MCF 10A (cell line): ENCODE results near the gene XKRX. TPM values are rescaled to one million over a fixed set of nuclear protein-coding genes. Genes with fewer than 3 reads are reported as not detected.

ENCODE experiments used
- BruUV-seq: library from RNA; stranded (reverse); fragments of 400-500 nt; replicated peaks from 2 replicates; lab custom pipeline; 2021; lab: Mats Ljungman, UMichigan
- CTCF ChIA-PET: fragments of 300-600 bp; sonication (Branson Sonifier 250); formaldehyde crosslinking; extraction: SDS; loops from one replicate; lab custom pipeline; 2021; ENCODE audit warnings: antibody characterized with exemption, inconsistent platforms; lab: Yijun Ruan, JAX
- POLR2A ChIA-PET: fragments of 300-600, 350-650 bp; sonication (Branson Sonifier 250); formaldehyde crosslinking; extraction: SDS; loops from one replicate; lab custom pipeline; 2020; ENCODE audit warnings: antibody characterized with exemption, inconsistent platforms; lab: Yijun Ruan, JAX
- DNase-seq: peaks from one replicate; pipeline ENCODE4 v3.0.0-alpha.2; 2018; ENCODE audit not compliant: unreplicated experiment
- H3K27ac Mint-ChIP-seq: one replicate; pipeline ENCODE4 v1.8.0; 2022; ENCODE audit warnings: mild to moderate bottlenecking, low read depth, mixed read lengths; ENCODE audit not compliant: unreplicated experiment
- H3K27me3 Mint-ChIP-seq: one replicate; pipeline ENCODE4 v1.8.0; 2022; ENCODE audit warnings: mixed read lengths; ENCODE audit not compliant: insufficient read depth, unreplicated experiment
- H3K36me3 Mint-ChIP-seq: one replicate; pipeline ENCODE4 v1.8.0; 2022; ENCODE audit warnings: mild to moderate bottlenecking, moderate library complexity, mixed read lengths; ENCODE audit not compliant: insufficient read depth, unreplicated experiment
- H3K4me1 Mint-ChIP-seq: one replicate; pipeline ENCODE4 v1.8.0; 2022; ENCODE audit warnings: mixed read lengths; ENCODE audit not compliant: insufficient read depth, unreplicated experiment
- H3K4me3 Mint-ChIP-seq: one replicate; pipeline ENCODE4 v1.8.0; 2022; ENCODE audit warnings: mild to moderate bottlenecking, moderate library complexity, mixed read lengths; ENCODE audit not compliant: unreplicated experiment
- H3K9me3 Mint-ChIP-seq: one replicate; pipeline ENCODE4 v1.8.0; 2022; ENCODE audit warnings: mixed read lengths; ENCODE audit not compliant: unreplicated experiment
- intact Hi-C: fragments of 100-400 bp; cut with micrococcal nuclease; formaldehyde crosslinking; loops from 2 replicates; pipeline ENCODE4 v1.14.1; 2022
- total RNA-seq: library from RNA; stranded (reverse); gene quantifications from 2 replicates; pipeline ENCODE4 v1.2.3, GENCODE V29; 2022
- TF ChIP-seq, protein P1 (sequence below): fragments of 200-600 bp; IDR thresholded peaks from one replicate; pipeline ENCODE4 v1.8.0; 2022; ENCODE audit warnings: antibody characterized with exemption, mild to moderate bottlenecking; ENCODE audit not compliant: unreplicated experiment

XKRX gene
- total RNA-seq, 1 experiment from 2014 or later = 0.26 TPM

DNA sequence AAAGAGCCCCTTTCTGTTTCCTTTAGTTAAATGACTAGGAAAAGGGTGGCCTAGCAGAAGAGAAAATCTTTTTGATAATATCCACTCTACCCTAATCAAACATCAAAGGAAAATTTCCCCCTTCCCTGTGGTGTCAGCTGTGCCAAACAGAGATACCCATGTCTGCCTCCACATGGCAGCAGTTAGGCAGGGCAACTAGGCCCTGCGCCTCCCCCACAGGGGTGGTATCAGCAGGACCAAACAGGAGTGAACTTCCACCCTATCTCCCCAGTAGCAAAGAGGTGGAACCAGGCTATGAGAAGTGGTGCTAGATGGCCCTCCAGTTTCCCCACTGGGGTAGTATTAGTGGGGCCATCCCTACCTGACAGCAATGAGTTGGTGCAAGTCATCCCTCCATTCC, 19.8 kb upstream of the XKRX start:
- no peaks in the 10 kb centered on the region for H3K36me3 Mint-ChIP-seq
- no peak for DNase-seq
- intact Hi-C loops = no loop called here
- H3K9me3 Mint-ChIP-seq = no peaks in the 10 kb centered on the region
- H3K4me3 Mint-ChIP-seq = no peak overlapping the region
- peaks cover 7% of the 10 kb centered on the region for H3K4me1 Mint-ChIP-seq
- H3K27me3 Mint-ChIP-seq = peaks cover 72% of the 10 kb centered on the region
- ChIA-PET CTCF (no interaction called here), POLR2A (no interaction called here)
- BruUV-seq = no TSS peak
- H3K27ac Mint-ChIP-seq = no peak overlapping the region
- TF ChIP-seq, protein P1, sequence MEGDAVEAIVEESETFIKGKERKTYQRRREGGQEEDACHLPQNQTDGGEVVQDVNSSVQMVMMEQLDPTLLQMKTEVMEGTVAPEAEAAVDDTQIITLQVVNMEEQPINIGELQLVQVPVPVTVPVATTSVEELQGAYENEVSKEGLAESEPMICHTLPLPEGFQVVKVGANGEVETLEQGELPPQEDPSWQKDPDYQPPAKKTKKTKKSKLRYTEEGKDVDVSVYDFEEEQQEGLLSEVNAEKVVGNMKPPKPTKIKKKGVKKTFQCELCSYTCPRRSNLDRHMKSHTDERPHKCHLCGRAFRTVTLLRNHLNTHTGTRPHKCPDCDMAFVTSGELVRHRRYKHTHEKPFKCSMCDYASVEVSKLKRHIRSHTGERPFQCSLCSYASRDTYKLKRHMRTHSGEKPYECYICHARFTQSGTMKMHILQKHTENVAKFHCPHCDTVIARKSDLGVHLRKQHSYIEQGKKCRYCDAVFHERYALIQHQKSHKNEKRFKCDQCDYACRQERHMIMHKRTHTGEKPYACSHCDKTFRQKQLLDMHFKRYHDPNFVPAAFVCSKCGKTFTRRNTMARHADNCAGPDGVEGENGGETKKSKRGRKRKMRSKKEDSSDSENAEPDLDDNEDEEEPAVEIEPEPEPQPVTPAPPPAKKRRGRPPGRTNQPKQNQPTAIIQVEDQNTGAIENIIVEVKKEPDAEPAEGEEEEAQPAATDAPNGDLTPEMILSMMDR = no peak

DNA sequence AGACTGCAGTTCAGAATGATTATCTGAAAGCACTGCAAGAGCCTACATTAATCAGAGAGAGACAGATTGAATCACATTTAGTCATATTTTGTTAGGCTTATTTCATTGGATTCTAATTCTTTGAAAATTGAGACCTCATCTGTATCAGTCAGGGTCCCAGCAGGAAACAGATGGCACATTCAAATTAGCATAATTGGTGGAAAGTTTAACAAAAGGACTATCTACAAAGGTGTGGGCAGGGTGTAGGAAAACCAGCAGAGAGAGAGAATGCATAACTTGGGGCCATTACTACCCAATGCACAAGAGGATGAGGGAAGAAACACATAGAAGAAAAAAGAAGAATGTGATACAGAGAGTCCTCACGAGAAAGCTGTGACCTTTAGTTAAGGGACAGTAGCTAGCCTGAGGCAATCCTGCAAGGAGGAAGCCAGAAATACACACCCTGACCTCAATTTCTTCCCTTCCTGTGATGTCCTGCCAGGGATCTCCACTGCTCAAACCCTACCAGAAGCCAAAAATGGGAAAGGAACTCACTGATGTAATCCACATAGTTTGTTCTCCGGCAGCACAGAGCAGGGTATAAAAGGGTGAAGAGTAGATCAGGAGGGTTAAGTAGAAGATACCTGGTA, 17.7 kb upstream of the XKRX start:
- peak; percentile 10 for DNase-seq
- intact Hi-C loops = no loop called here
- CTCF ChIA-PET = no interaction called here

GRCh38 chrX:100944601-100945000, 15.9 kb upstream of the XKRX start:
- peaks cover 50% of the 10 kb centered on the region for H3K27me3 Mint-ChIP-seq
- peaks cover 7% of the 10 kb centered on the region for H3K4me1 Mint-ChIP-seq
- no peaks in the 10 kb centered on the region for H3K9me3 Mint-ChIP-seq
- no peak overlapping the region for H3K4me3 Mint-ChIP-seq
- H3K36me3 Mint-ChIP-seq = no peaks in the 10 kb centered on the region
- intact Hi-C loops = no loop called here
- H3K27ac Mint-ChIP-seq = no peak overlapping the region
- ChIA-PET CTCF (interaction anchor here (0.6 kb wide), 1 partner anchor 483 kb away, joined by 3 read pairs; no protein-coding TSS in a partner anchor), POLR2A (no interaction called here)
- TF ChIP-seq, protein P1 = no peak
- no peak for DNase-seq
- BruUV-seq = no TSS peak

More for the DNA sequence above, 17.7 kb upstream of the XKRX start:
- POLR2A ChIA-PET = no interaction called here
- H3K9me3 Mint-ChIP-seq = no peaks in the 10 kb centered on the region
- peaks cover 57% of the 10 kb centered on the region for H3K27me3 Mint-ChIP-seq
- TF ChIP-seq, protein P1 = no peak
- H3K36me3 Mint-ChIP-seq = no peaks in the 10 kb centered on the region
- BruUV-seq = no TSS peak
- no peak overlapping the region for H3K4me3 Mint-ChIP-seq
- no peak overlapping the region for H3K27ac Mint-ChIP-seq
- peaks cover 7% of the 10 kb centered on the region for H3K4me1 Mint-ChIP-seq

DNA sequence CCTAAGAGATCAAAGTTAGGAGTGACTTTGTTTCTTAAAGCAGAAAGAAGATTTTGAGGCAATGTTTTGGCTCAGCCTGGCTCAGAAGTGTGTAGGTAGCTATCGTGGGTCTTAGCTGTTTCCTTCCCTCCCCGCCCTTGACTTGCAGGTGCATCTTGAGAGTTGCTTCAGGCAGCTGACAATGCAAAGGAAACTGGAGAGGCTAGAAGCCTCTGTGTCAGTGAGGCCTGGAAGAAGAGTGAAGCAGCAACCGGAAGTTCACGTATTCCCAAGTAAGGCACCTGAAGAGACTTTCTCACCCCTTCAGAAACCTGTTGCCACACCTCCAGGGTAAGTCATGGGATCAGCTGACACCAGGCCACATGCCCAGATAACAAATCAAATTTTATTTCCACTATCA, 10.6 kb upstream of the XKRX start:
- Mint-ChIP-seq H3K4me3 (no peak overlapping the region), H3K9me3 (no peaks in the 10 kb centered on the region), H3K27me3 (peaks cover 70% of the 10 kb centered on the region), H3K36me3 (no peaks in the 10 kb centered on the region), H3K4me1 (no peaks in the 10 kb centered on the region), H3K27ac (no peak overlapping the region)
- no peak for DNase-seq
- CTCF ChIA-PET = no interaction called here
- TF ChIP-seq, protein P1 = no peak
- no TSS peak for BruUV-seq
- intact Hi-C loops = no loop called here
- POLR2A ChIA-PET = interaction anchor here (0.5 kb wide), 1 partner anchor 10 kb away, joined by 3 read pairs; no protein-coding TSS in a partner anchor
